Measurements from ENCODE around the gene AUP1.

The AUP1 gene

GRCh38 chr2:74529357-74530238 lies at the start of gene AUP1, which contains the start of gene HTRA2:
Gene AUP1 (minus strand): TSS chr2:74529706. CDS start chr2:74529629, 77 bp downstream.
Gene HTRA2 (plus strand): TSS chr2:74529933. CDS start chr2:74530007, 74 bp downstream.
- Mint-ChIP-seq H3K4me3 (peak within 1 kb of the TSS; percentile 95), H3K36me3 (peaks cover 19% of the 10 kb centered on the region), H3K27ac (peak within 1 kb of the TSS; percentile 94), H3K27me3 (no peaks in the 10 kb centered on the region), H3K9me3 (no peaks in the 10 kb centered on the region), H3K4me1 (peaks cover 46% of the 10 kb centered on the region)
- ATAC-seq (ENCODE audit: low read depth) (peak; percentile 80), DNase-seq (ENCODE audit: low spot score in 2 of 2) (peak; percentile 83 to 86)

- no peak overlapping the region for H3K27ac Mint-ChIP-seq
Observed at GRCh38 chr2:74578408-74578807, 48.9 kb upstream of the AUP1 start.

GRCh38 chr2:74577448-74577847 lies 47.9 kb upstream of the AUP1 start:
- peaks cover 3% of the 10 kb centered on the region for H3K27me3 Mint-ChIP-seq
- ATAC-seq (ENCODE audit: low read depth) (peak; percentile 22), DNase-seq (ENCODE audit: low spot score in 2 of 2) (no peak)
- no peak overlapping the region for H3K27ac Mint-ChIP-seq
- peaks cover 2% of the 10 kb centered on the region for H3K9me3 Mint-ChIP-seq
- H3K36me3 Mint-ChIP-seq, result no peaks in the 10 kb centered on the region
- H3K4me3 Mint-ChIP-seq, result no peak overlapping the region
- peaks cover 25% of the 10 kb centered on the region for H3K4me1 Mint-ChIP-seq

More at GRCh38 chr2:74578408-74578807, 48.9 kb upstream of the AUP1 start:
- H3K9me3 Mint-ChIP-seq, result peaks cover 2% of the 10 kb centered on the region
- ATAC-seq (ENCODE audit: low read depth) (no peak), DNase-seq (ENCODE audit: low spot score in 2 of 2) (no peak)
- H3K4me3 Mint-ChIP-seq, result no peak overlapping the region
- peaks cover 25% of the 10 kb centered on the region for H3K4me1 Mint-ChIP-seq
- H3K36me3 Mint-ChIP-seq, result no peaks in the 10 kb centered on the region
- H3K27me3 Mint-ChIP-seq, result peaks cover 3% of the 10 kb centered on the region

GRCh38 chr2:74576863-74577229 lies 47.3 kb upstream of the AUP1 start:
- Mint-ChIP-seq H3K4me1 (peaks cover 27% of the 10 kb centered on the region), H3K36me3 (no peaks in the 10 kb centered on the region), H3K9me3 (peaks cover 2% of the 10 kb centered on the region), H3K27me3 (peaks cover 3% of the 10 kb centered on the region), H3K27ac (no peak overlapping the region), H3K4me3 (no peak overlapping the region)
- ATAC-seq (ENCODE audit: low read depth) (peak; percentile 61), DNase-seq (ENCODE audit: low spot score in 2 of 2) (no peak)

GRCh38 chr2:74576211-74576862 lies 46.8 kb upstream of the AUP1 start:
- Mint-ChIP-seq H3K4me3 (no peak overlapping the region), H3K36me3 (no peaks in the 10 kb centered on the region), H3K9me3 (peaks cover 2% of the 10 kb centered on the region), H3K4me1 (peaks cover 28% of the 10 kb centered on the region), H3K27me3 (peaks cover 2% of the 10 kb centered on the region), H3K27ac (no peak overlapping the region)
- ATAC-seq (ENCODE audit: low read depth) (no peak), DNase-seq (ENCODE audit: low spot score in 2 of 2) (no peak)

- Mint-ChIP-seq H3K4me1 (peaks cover 28% of the 10 kb centered on the region), H3K9me3 (peaks cover 2% of the 10 kb centered on the region), H3K4me3 (no peak overlapping the region), H3K27ac (no peak overlapping the region), H3K27me3 (peaks cover 2% of the 10 kb centered on the region), H3K36me3 (no peaks in the 10 kb centered on the region)
- no peak for ATAC-seq (ENCODE audit: low read depth)
- DNase-seq (ENCODE audit: low spot score in 2 of 2), result no peak
Observed at GRCh38 chr2:74575320-74575719, 45.8 kb upstream of the AUP1 start.

GRCh38 chr2:74573747-74574562 lies 44.4 kb upstream of the AUP1 start:
- Mint-ChIP-seq H3K27me3 (no peaks in the 10 kb centered on the region), H3K4me1 (peaks cover 31% of the 10 kb centered on the region), H3K36me3 (no peaks in the 10 kb centered on the region), H3K9me3 (peaks cover 2% of the 10 kb centered on the region), H3K4me3 (peak overlapping the region; percentile 70), H3K27ac (peak overlapping the region; percentile 80)
- ATAC-seq (ENCODE audit: low read depth), result peak; percentile 66
- no peak for DNase-seq (ENCODE audit: low spot score in 2 of 2)

- ATAC-seq (ENCODE audit: low read depth) (no peak), DNase-seq (ENCODE audit: low spot score in 2 of 2) (no peak)
- H3K9me3 Mint-ChIP-seq, result peaks cover 2% of the 10 kb centered on the region
- H3K27me3 Mint-ChIP-seq, result no peaks in the 10 kb centered on the region
- peaks cover 33% of the 10 kb centered on the region for H3K4me1 Mint-ChIP-seq
- H3K36me3 Mint-ChIP-seq, result no peaks in the 10 kb centered on the region
- no peak overlapping the region for H3K27ac Mint-ChIP-seq
- no peak overlapping the region for H3K4me3 Mint-ChIP-seq
Observed at GRCh38 chr2:74572178-74572925, 42.8 kb upstream of the AUP1 start.

GRCh38 chr2:74571058-74571457 lies 41.6 kb upstream of the AUP1 start:
- Mint-ChIP-seq H3K4me1 (peaks cover 22% of the 10 kb centered on the region), H3K27ac (no peak overlapping the region), H3K36me3 (no peaks in the 10 kb centered on the region), H3K4me3 (no peak overlapping the region), H3K27me3 (no peaks in the 10 kb centered on the region), H3K9me3 (peaks cover 2% of the 10 kb centered on the region)
- peak; percentile 91 for ATAC-seq (ENCODE audit: low read depth)
- no peak for DNase-seq (ENCODE audit: low spot score in 2 of 2)

GRCh38 chr2:74569686-74570085 lies 40.2 kb upstream of the AUP1 start:
- Mint-ChIP-seq H3K27ac (no peak overlapping the region), H3K4me3 (no peak overlapping the region), H3K36me3 (no peaks in the 10 kb centered on the region), H3K4me1 (peaks cover 22% of the 10 kb centered on the region), H3K27me3 (no peaks in the 10 kb centered on the region), H3K9me3 (peaks cover 2% of the 10 kb centered on the region)
- DNase-seq (ENCODE audit: low spot score in 2 of 2) (no peak), ATAC-seq (ENCODE audit: low read depth) (no peak)

- DNase-seq (ENCODE audit: low spot score in 2 of 2), result no peak
- ATAC-seq (ENCODE audit: low read depth), result no peak
- H3K4me1 Mint-ChIP-seq, result peaks cover 9% of the 10 kb centered on the region
- H3K27me3 Mint-ChIP-seq, result no peaks in the 10 kb centered on the region
- H3K27ac Mint-ChIP-seq, result no peak overlapping the region
- H3K4me3 Mint-ChIP-seq, result no peak overlapping the region
- H3K9me3 Mint-ChIP-seq, result no peaks in the 10 kb centered on the region
- no peaks in the 10 kb centered on the region for H3K36me3 Mint-ChIP-seq
Observed at GRCh38 chr2:74567881-74568280, 38.4 kb upstream of the AUP1 start.

- no peak overlapping the region for H3K27ac Mint-ChIP-seq
- no peaks in the 10 kb centered on the region for H3K36me3 Mint-ChIP-seq
- H3K4me3 Mint-ChIP-seq, result no peak overlapping the region
- no peak for DNase-seq (ENCODE audit: low spot score in 2 of 2)
- H3K9me3 Mint-ChIP-seq, result no peaks in the 10 kb centered on the region
- ATAC-seq (ENCODE audit: low read depth), result no peak
- no peaks in the 10 kb centered on the region for H3K27me3 Mint-ChIP-seq
- peaks cover 7% of the 10 kb centered on the region for H3K4me1 Mint-ChIP-seq
Observed at GRCh38 chr2:74566754-74567085, 37.2 kb upstream of the AUP1 start.

- no peaks in the 10 kb centered on the region for H3K9me3 Mint-ChIP-seq
- no peak overlapping the region for H3K4me3 Mint-ChIP-seq
- no peaks in the 10 kb centered on the region for H3K36me3 Mint-ChIP-seq
- H3K4me1 Mint-ChIP-seq, result peaks cover 7% of the 10 kb centered on the region
- no peak for DNase-seq (ENCODE audit: low spot score in 2 of 2)
- ATAC-seq (ENCODE audit: low read depth), result no peak
- H3K27ac Mint-ChIP-seq, result no peak overlapping the region
- no peaks in the 10 kb centered on the region for H3K27me3 Mint-ChIP-seq
Observed at GRCh38 chr2:74566076-74566753, 36.7 kb upstream of the AUP1 start.

Data from memory B cell (primary cell).